Mucosa of rectum (tissue), 2 donors: ENCODE measurements around the gene ROBO2.

ENCODE experiments used
- H3K27ac ChIP-seq, 2 donors: one replicate each; pipeline ENCODE4 v1.7.0; 2013; ENCODE audit warnings: inconsistent platforms in 2 of 2, low read depth in 2 of 2, low read length in 2 of 2
- H3K27me3 ChIP-seq, 2 donors: one replicate each; pipeline ENCODE4 v1.7.0; 2013; ENCODE audit warnings: low read length in 2 of 2; ENCODE audit not compliant: control insufficient read depth in 2 of 2, insufficient read depth in 2 of 2
- H3K36me3 ChIP-seq, 2 donors: one replicate each; pipeline ENCODE4 v1.7.0; 2013; ENCODE audit warnings: low read length in 2 of 2; ENCODE audit not compliant: control insufficient read depth in 2 of 2, insufficient read depth in 2 of 2
- H3K4me1 ChIP-seq, 2 donors: one replicate each; pipeline ENCODE4 v1.7.0; 2013; ENCODE audit warnings: low read length in 2 of 2, mild to moderate bottlenecking in 1 of 2; ENCODE audit not compliant: control insufficient read depth in 2 of 2, insufficient read depth in 2 of 2
- H3K4me3 ChIP-seq, 2 donors: one replicate each; pipeline ENCODE4 v1.7.0; 2013; ENCODE audit warnings: low read length in 2 of 2
- H3K9ac ChIP-seq, 2 donors: one replicate each; pipeline ENCODE4 v1.7.0; 2013; ENCODE audit warnings: low read length in 2 of 2, low read depth in 1 of 2, mild to moderate bottlenecking in 1 of 2
- H3K9me3 ChIP-seq, 2 donors: one replicate each; pipeline ENCODE4 v1.7.0; 2013; ENCODE audit warnings: low read length in 2 of 2; ENCODE audit not compliant: control insufficient read depth in 2 of 2
- donor health status: healthy.
- donor health status: Normal muscosa, but diverticular disease.

Gene ROBO2

DNA sequence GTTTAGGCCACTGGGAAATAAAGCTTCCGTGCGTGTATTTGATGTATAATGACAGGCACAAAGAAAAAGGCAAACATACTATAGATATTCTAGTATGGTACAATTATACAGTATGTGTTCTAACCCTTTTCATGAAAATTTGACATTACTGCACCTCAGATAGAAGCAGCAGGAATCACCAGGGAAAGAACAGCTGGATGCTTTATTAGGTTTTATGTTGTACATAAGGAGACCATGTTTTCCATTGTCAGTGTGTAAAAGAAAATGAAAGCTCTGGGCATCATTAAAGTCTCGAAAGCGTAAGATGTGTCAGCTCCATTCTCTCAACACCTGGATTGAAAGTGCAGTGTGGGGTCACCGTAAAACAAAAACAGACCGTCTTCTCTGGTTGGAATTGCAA is 302.1 kb downstream of the ROBO2 start:
- H3K4me1 ChIP-seq, result no peaks in the 10 kb centered on the region
- no peaks in the 10 kb centered on the region for H3K9me3 ChIP-seq
- no peak overlapping the region for H3K27ac ChIP-seq
- H3K9ac ChIP-seq, result no peak overlapping the region
- no peaks in the 10 kb centered on the region for H3K27me3 ChIP-seq
- H3K36me3 ChIP-seq, result no peaks in the 10 kb centered on the region
- no peak overlapping the region for H3K4me3 ChIP-seq

DNA sequence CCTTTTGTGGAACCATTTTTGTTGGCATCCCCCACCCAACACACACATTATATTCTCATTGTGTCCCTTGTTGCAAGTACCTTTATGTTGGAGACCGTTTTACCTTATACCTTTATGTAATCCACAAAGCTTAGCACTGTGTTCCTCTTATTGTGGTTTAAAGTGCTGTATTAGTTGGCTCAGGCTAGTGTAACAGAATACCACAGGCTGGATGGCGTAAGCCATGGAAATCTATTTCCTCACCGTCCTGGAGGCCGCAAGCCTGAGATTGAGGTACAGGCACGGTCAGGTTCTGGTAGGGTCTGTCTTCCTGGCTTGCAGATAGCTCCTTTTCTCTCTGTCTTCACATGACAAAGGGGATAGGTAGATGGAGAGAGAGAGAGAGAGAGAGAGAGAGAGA is 302.8 kb downstream of the ROBO2 start:
- no peak overlapping the region for H3K27ac ChIP-seq
- H3K9ac ChIP-seq, result no peak overlapping the region
- H3K36me3 ChIP-seq, result no peaks in the 10 kb centered on the region
- H3K4me1 ChIP-seq, result no peaks in the 10 kb centered on the region
- H3K27me3 ChIP-seq, result no peaks in the 10 kb centered on the region
- no peaks in the 10 kb centered on the region for H3K9me3 ChIP-seq
- H3K4me3 ChIP-seq, result no peak overlapping the region

DNA sequence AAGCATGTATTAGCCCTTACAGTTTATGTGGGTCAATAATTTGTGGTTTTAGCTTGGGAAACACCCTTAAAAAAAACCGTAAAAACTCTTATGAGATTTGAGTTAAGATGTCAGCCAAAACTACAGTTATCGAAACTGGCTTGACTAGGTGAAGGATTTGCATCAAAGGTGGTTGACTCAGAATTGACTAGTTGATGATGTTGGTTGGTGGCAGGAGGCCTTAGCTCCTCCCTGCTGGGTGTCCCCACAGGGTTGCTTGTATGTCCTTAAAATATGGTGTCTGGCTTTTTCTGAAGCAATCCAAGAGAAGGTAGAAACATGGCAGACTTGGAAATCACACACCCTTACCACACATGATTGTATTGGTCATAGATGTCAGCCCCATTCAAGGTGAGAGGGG is 305.1 kb downstream of the ROBO2 start:
- Histone ChIP-seq H3K4me3 (no peak overlapping the region), H3K9ac (no peak overlapping the region), H3K4me1 (no peaks in the 10 kb centered on the region), H3K9me3 (no peaks in the 10 kb centered on the region), H3K27me3 (no peaks in the 10 kb centered on the region), H3K27ac (no peak overlapping the region), H3K36me3 (no peaks in the 10 kb centered on the region)

DNA sequence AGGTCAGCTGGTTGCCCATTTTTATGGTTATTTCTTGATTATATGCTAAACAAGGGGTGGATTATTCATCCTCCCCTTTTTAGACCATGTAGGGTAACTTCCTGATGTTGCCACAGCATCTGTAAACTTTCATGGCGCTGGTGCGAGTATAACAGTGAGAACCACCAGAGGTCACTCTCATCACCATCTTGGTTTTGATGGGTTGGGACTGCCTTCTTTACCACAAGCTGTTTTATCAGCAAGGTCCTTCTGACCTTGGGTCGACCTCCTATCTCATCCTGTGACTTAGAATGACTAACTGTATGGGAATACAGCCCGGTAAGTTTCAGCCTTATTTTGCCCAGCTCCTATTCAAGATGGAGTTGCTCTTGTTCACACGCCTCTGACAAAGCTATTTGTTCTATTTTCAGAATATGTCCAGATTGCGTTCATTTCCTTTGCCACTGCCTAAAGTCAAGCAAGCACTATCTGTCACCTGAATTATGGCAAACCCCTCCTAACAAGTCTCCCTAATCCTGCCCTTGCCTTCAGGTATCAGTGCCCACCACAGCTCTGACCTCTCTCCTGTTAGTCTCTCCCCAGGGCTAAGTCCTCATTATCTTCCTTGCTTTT is 308.5 kb downstream of the ROBO2 start:
- Histone ChIP-seq H3K9ac (no peak overlapping the region), H3K36me3 (no peaks in the 10 kb centered on the region), H3K4me1 (no peaks in the 10 kb centered on the region), H3K27ac (no peak overlapping the region), H3K27me3 (no peaks in the 10 kb centered on the region), H3K9me3 (no peaks in the 10 kb centered on the region), H3K4me3 (no peak overlapping the region)

DNA sequence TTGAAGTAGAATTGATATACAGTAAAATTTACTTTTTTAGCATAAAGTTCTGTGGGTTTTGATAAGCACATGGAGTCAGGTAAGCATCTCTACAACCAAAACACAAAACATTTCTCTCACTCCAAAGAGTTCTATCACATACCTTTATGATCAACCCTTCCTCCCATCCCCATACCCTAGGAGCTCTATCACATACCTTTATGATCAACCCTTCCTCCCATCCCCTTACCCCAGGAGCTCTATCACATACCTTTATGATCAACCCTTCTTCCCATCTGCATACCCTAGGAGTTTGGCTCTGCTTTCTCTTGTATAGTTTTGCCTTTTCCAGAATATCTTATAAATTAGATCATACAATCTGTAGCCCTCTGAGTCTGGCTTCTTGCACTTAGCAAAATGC is 315.1 kb downstream of the ROBO2 start:
- H3K36me3 ChIP-seq, result no peaks in the 10 kb centered on the region
- no peak overlapping the region for H3K9ac ChIP-seq
- no peak overlapping the region for H3K27ac ChIP-seq
- H3K27me3 ChIP-seq, result no peaks in the 10 kb centered on the region
- H3K9me3 ChIP-seq, result no peaks in the 10 kb centered on the region
- H3K4me1 ChIP-seq, result no peaks in the 10 kb centered on the region
- no peak overlapping the region for H3K4me3 ChIP-seq

DNA sequence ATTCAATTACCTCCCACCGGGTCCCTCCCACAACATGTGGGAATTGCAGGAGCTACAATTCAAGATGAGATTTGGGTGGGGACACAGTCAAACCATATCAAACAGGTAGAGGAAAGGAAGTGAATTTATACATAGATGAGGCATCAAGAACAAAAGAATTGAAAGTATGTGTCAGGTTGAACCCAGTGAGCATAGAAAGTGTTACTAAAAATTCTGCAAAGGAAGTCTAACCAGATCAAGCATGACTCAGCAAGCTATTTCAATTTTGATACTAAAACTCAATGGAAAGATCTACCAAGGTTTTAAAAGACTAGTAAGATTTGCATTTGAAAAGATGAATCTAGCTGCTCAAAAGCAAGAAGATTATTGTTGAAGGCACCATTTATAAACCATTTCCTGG is 323.0 kb downstream of the ROBO2 start:
- Histone ChIP-seq H3K27me3 (no peaks in the 10 kb centered on the region), H3K9me3 (no peaks in the 10 kb centered on the region), H3K36me3 (no peaks in the 10 kb centered on the region), H3K27ac (no peak overlapping the region), H3K4me3 (no peak overlapping the region), H3K9ac (no peak overlapping the region), H3K4me1 (no peaks in the 10 kb centered on the region)

DNA sequence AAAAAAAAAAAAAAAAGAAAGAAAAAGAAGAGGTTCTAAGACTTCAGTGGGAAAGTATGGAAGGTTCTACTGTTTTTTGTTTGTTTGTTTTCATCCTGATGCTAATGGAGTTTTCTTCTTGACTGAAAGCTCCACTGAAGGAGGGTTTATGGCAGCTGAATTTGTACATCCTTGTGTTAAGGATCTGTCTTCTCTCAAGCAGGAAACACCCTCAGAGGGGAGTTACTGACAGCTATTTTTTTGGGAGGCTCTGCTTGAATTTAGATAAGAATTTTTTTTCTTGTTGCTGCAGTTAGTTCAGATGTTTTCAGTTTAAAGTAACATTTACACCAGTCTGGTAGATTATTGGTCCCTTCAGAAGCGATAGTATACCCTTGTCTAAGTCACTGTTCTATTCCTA is 325.3 kb downstream of the ROBO2 start:
- no peaks in the 10 kb centered on the region for H3K36me3 ChIP-seq
- no peak overlapping the region for H3K27ac ChIP-seq
- H3K9me3 ChIP-seq, result no peaks in the 10 kb centered on the region
- no peak overlapping the region for H3K9ac ChIP-seq
- H3K4me1 ChIP-seq, result no peaks in the 10 kb centered on the region
- H3K27me3 ChIP-seq, result no peaks in the 10 kb centered on the region
- H3K4me3 ChIP-seq, result no peak overlapping the region

DNA sequence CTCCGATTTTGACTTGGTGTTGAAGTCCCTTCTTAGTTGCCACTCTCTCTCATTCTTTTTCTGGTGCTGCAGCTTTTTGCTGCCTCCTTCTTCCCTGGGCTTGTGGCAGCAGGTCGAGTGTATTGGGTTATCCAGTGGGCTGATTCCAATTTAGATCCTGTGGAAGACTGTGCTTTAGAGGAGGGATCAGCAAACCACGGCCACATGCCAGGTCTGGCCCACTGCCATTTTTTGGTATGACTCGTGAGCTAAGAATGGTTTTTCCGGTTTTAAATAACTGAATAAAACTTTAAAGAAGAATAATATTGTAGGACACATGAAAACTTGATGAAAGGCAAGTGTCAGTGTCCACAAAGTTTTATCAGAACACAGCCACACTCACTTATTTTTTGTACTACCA is 330.5 kb downstream of the ROBO2 start:
- H3K4me1 ChIP-seq, result no peaks in the 10 kb centered on the region
- H3K9me3 ChIP-seq, result no peaks in the 10 kb centered on the region
- no peaks in the 10 kb centered on the region for H3K36me3 ChIP-seq
- H3K9ac ChIP-seq, result no peak overlapping the region
- H3K27me3 ChIP-seq, result no peaks in the 10 kb centered on the region
- no peak overlapping the region for H3K27ac ChIP-seq
- H3K4me3 ChIP-seq, result no peak overlapping the region

DNA sequence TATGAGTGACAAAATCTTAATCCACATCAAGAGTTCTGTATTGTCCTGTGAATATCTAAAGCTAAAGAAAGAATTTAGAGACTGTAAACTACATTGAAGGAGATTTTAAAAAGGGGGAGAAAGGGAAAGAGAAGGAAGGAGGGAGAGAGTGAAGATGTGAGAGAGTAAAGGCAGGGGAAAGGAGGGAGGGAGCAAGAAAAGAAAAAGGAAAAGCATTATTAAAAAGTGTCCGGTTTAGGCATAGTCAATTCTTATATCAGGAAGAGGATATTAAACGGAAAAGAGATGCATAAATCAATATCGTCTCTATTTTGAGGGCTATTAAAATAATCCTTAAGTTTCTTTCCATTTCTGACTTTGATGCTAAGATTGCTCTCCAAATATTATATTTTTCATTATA is 332.1 kb downstream of the ROBO2 start:
- no peaks in the 10 kb centered on the region for H3K36me3 ChIP-seq
- H3K4me3 ChIP-seq, result no peak overlapping the region
- H3K9ac ChIP-seq, result no peak overlapping the region
- no peaks in the 10 kb centered on the region for H3K27me3 ChIP-seq
- H3K4me1 ChIP-seq, result no peaks in the 10 kb centered on the region
- H3K27ac ChIP-seq, result no peak overlapping the region
- peaks cover 0 to 3% of the 10 kb centered on the region in 2 donors for H3K9me3 ChIP-seq

DNA sequence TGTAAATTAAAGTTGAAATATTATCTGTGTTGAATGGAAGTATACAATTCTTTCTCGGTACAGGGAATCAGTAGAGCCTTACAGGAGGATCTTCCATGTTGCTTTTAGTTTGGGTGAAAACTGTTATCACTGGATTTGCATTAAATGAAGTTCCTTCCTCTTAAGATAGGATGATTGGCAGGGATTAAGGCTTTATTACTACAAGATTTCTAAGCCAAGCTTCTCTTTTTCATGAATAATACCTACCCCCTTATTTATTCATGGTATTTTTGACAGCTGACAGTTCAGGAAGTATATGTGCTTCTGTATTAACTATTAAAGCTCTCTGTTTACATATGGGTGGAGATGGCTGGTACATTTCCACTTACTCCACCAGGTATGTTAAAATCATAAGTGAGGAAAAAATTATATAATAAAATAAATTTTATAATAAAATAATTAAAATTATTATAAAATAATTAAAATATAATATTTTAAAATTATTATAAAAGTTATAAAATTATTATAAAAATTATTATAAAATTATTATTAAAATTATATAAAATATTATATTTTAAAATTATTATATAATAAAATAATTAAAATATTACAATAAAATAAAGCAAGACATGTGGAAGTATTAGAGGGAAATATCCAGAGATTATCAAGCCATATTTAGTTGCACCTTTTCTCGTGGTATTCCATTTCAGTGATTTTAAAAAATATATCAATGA is 332.9 kb downstream of the ROBO2 start:
- Histone ChIP-seq H3K36me3 (no peaks in the 10 kb centered on the region), H3K4me1 (no peaks in the 10 kb centered on the region), H3K27me3 (no peaks in the 10 kb centered on the region), H3K9ac (no peak overlapping the region), H3K9me3 (peaks cover 0 to 3% of the 10 kb centered on the region in 2 donors), H3K27ac (no peak overlapping the region), H3K4me3 (no peak overlapping the region)
